ENCODE measurements around the gene JAK1. TPM values are rescaled to one million over a fixed set of nuclear protein-coding genes. Genes with fewer than 3 reads are reported as not detected.

JAK1 gene
- total RNA-seq, 2 donors from 2014 or later, result 90.3 to 122 TPM

DNA sequence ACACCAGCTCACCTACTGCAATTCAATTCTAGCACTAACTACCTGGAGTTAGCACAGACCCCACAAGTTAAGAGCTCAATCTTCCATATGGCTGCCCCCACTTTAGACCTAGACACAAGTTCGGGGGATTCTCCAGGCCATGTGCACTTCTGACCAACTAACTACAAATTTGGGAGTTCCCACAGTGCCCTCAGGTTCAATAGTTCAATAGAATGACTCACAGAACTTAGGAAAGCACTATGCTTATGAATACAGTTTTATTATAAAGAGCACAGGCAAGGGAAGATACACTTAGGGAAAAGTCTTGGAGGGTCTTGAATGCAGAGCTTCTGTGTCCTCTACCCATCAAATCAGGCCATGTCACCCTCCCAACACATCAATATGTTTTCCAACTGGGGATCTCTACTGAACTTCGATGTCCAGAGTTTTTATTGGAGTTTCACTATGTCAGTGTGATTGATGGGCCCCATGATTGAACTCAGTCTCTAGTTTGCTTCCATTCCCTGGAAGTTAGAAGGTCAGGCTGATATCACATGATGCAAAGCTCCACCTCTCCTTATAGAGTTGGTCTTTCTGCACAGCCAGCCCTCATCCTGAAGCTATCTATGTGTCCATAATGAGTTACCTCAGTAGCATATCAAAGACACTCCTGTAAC, 175.4 kb downstream of the JAK1 start:
- no peaks in the 10 kb centered on the region for H3K4me1 ChIP-seq
- DNase-seq (ENCODE audit: low spot score), result no peak
- no peaks in the 10 kb centered on the region for H3K27me3 ChIP-seq
- TF ChIP-seq, protein P1, sequence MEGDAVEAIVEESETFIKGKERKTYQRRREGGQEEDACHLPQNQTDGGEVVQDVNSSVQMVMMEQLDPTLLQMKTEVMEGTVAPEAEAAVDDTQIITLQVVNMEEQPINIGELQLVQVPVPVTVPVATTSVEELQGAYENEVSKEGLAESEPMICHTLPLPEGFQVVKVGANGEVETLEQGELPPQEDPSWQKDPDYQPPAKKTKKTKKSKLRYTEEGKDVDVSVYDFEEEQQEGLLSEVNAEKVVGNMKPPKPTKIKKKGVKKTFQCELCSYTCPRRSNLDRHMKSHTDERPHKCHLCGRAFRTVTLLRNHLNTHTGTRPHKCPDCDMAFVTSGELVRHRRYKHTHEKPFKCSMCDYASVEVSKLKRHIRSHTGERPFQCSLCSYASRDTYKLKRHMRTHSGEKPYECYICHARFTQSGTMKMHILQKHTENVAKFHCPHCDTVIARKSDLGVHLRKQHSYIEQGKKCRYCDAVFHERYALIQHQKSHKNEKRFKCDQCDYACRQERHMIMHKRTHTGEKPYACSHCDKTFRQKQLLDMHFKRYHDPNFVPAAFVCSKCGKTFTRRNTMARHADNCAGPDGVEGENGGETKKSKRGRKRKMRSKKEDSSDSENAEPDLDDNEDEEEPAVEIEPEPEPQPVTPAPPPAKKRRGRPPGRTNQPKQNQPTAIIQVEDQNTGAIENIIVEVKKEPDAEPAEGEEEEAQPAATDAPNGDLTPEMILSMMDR (IDR thresholded peaks at IDR 0.05), result no peak
- no peak overlapping the region for H3K27ac ChIP-seq
- H3K4me3 ChIP-seq, result no peak overlapping the region
- H3K36me3 ChIP-seq, result no peaks in the 10 kb centered on the region
- H3K9me3 ChIP-seq, result peaks cover 0 to 20% of the 10 kb centered on the region in 2 donors

Other genes starting within 250 kb of the JAK1 start
- 10 to 100 TPM; 11.5 to 23.2 TPM for gene RAVER2, start 221.5 kb downstream of the JAK1 start, total RNA-seq
- 10 to 100 TPM; 59.7 to 80.9 TPM for gene AK4, start 181.7 kb upstream of the JAK1 start, total RNA-seq

Data from right atrium auricular region (tissue), 2 donors.